K562 (cell line): ENCODE results near the gene CDKL4. TPM values are rescaled to one million over a fixed set of nuclear protein-coding genes. Genes with fewer than 3 reads are reported as not detected.

Experiments used
- ATF1 ChIP-seq, 2 experiments: fragments of 450-650 bp in 1 of 2; IDR thresholded peaks; 2 replicates each; pipeline ENCODE4 v1.6.1; 2016; ENCODE audit warnings: missing compliant biosample characterization in 1 of 2, missing genetic modification characterization in 1 of 2
- CXXC5 ChIP-seq: fragments of 250-450 bp; sonication (Bioruptor Pico); IDR thresholded peaks from 2 replicates; pipeline ENCODE4 v1.8.0; 2022; ENCODE audit warnings: inconsistent platforms, mild to moderate bottlenecking, moderate library complexity
- DACH1 ChIP-seq: fragments of 450-650 bp; IDR thresholded peaks from 2 replicates; pipeline ENCODE4 v1.6.1; 2018; ENCODE audit not compliant: partially characterized antibody
- EP400 ChIP-seq: fragments of 450-650 bp; IDR thresholded peaks from 2 replicates; pipeline ENCODE4 v1.6.1; 2017; ENCODE audit warnings: antibody characterized with exemption, mild to moderate bottlenecking, moderate library complexity
- IFI16 ChIP-seq: fragments of 250-450 bp; sonication (Bioruptor Pico); IDR thresholded peaks from 2 replicates; pipeline ENCODE4 v2.1.2; 2022; ENCODE audit warnings: mild to moderate bottlenecking, inconsistent platforms
- KDM1A ChIP-seq, 2 experiments: fragments of 450-650 bp; IDR thresholded peaks; 2 replicates each; pipeline ENCODE4 v1.6.1; 2016; ENCODE audit warnings: mild to moderate bottlenecking in 2 of 2
- KDM4B ChIP-seq, 2 experiments: fragments of 450-650 bp in 1 of 2; sonication (generic) in 1 of 2; IDR thresholded peaks; 2 replicates each; pipeline ENCODE4 v1.6.1; 2016 to 2017; ENCODE audit warnings: borderline replicate concordance in 2 of 2, antibody characterized with exemption in 1 of 2, low read depth in 1 of 2, mild to moderate bottlenecking in 1 of 2
- KLF1 ChIP-seq: fragments of 450-650 bp; IDR thresholded peaks from 2 replicates; pipeline ENCODE4 v1.6.1; 2016; ENCODE audit warnings: missing genetic modification characterization, missing compliant biosample characterization
- LEF1 ChIP-seq: fragments of 450-650 bp; IDR thresholded peaks from 2 replicates; pipeline ENCODE4 v1.6.1; 2016; ENCODE audit warnings: mild to moderate bottlenecking
- MYC ChIP-seq, 2 experiments: fragments of 250-450 bp in 1 of 2; sonication (Bioruptor Pico) in 1 of 2; IDR thresholded peaks; 2 replicates each; pipeline versions ENCODE4 v1.5.1 to v1.6.1; 2012 to 2021; ENCODE audit warnings: low read depth in 2 of 2, borderline replicate concordance in 1 of 2, improper control_type of control experiment in 1 of 2, low read length in 1 of 2, mild to moderate bottlenecking in 1 of 2, moderate library complexity in 1 of 2
- MYNN ChIP-seq, 2 experiments: sonication (generic); formaldehyde crosslinking in 1 of 2; IDR thresholded peaks; 2 replicates each; pipeline versions ENCODE4 v1.5.0 to v1.6.1; 2016 to 2020; ENCODE audit warnings: antibody characterized with exemption in 1 of 2, missing genetic modification reagents in 1 of 2
- NCOA4 ChIP-seq: fragments of 450-650 bp; IDR thresholded peaks from 2 replicates; pipeline ENCODE4 v1.6.1; 2018; ENCODE audit warnings: mild to moderate bottlenecking; ENCODE audit not compliant: partially characterized antibody
- NEUROD1 ChIP-seq: fragments of 150-350 bp; IDR thresholded peaks from 2 replicates; pipeline ENCODE4 v1.6.1; 2014; ENCODE audit warnings: borderline replicate concordance, low read length, low read depth; ENCODE audit not compliant: partially characterized antibody
- SMAD2 ChIP-seq: fragments of 150-350 bp; IDR thresholded peaks from 2 replicates; pipeline ENCODE4 v1.6.1; 2014; ENCODE audit warnings: low read depth, mild to moderate bottlenecking, low read length
- TAF7 ChIP-seq: fragments of 450-650 bp; IDR thresholded peaks from 2 replicates; pipeline ENCODE4 v1.6.1; 2016; ENCODE audit warnings: missing genetic modification characterization, missing compliant biosample characterization
- TARDBP ChIP-seq: fragments of 450-650 bp; IDR thresholded peaks from 2 replicates; pipeline ENCODE4 v1.6.1; 2016
- TBP ChIP-seq: optimal IDR thresholded peaks from 2 replicates; pipeline ENCODE3; 2011; ENCODE audit warnings: low read depth, low read length, improper control_type of control experiment
- TFAP4 ChIP-seq: sonication (generic); formaldehyde crosslinking; IDR thresholded peaks from 2 replicates; pipeline ENCODE4 v1.8.0; 2022; ENCODE audit warnings: missing genetic modification reagents, mild to moderate bottlenecking, moderate library complexity, borderline replicate concordance
- ZFP1 ChIP-seq: fragments of 450-650 bp; formaldehyde crosslinking; IDR thresholded peaks from 2 replicates; pipeline ENCODE4 v1.4.0; 2020; ENCODE audit warnings: mild to moderate bottlenecking, mixed read lengths
- ZNF253 ChIP-seq: fragments of 250-450 bp; sonication (Bioruptor Pico); conservative IDR thresholded peaks from 2 replicates; pipeline ENCODE4 v1.6.1; 2021; ENCODE audit warnings: mild to moderate bottlenecking
- ZNF41 ChIP-seq: fragments of 250-450 bp; sonication (Bioruptor Pico); conservative IDR thresholded peaks from 2 replicates; pipeline ENCODE4 v1.4.0; 2020; ENCODE audit warnings: mild to moderate bottlenecking
- polyA plus RNA-seq, 8 experiments: library from polyadenylated mRNA; depleted of rRNA in 4 of 8; stranded (reverse) in 5 of 8; unstranded in 3 of 8; fragments of >200 nt; fragmentation: Nextera tagmentation in 2 of 8; fragmentation: Illumina TruSeq in 1 of 8; extraction: Ambion mirVana in 2 of 8; extraction: Trizol in 1 of 8; gene quantifications; 2 replicates each; pipeline versions ENCODE4 v1.2.1 to v1.2.3, GENCODE V29; 2011 to 2014; ENCODE audit warnings: inconsistent platforms in 1 of 8, missing spikeins in 1 of 8
- total RNA-seq, 7 experiments: library from RNA; depleted of rRNA in 6 of 7; stranded (reverse); fragments of >200 nt in 6 of 7; fragmentation: Illumina TruSeq in 2 of 7; extraction: Trizol in 2 of 7; gene quantifications; 2 replicates each; pipeline versions ENCODE4 v1.2.1 to v1.2.3, GENCODE V29; 2011 to 2021; ENCODE audit warnings: low replicate concordance in 1 of 7
- TF ChIP-seq, protein P1 (sequence below): fragments of 450-650 bp; formaldehyde crosslinking; IDR thresholded peaks from 2 replicates; pipeline ENCODE4 v1.4.0; 2020; ENCODE audit warnings: mild to moderate bottlenecking, moderate library complexity
- TF ChIP-seq, protein P2 (sequence below), 2 experiments: fragments of 450-650 bp; IDR thresholded peaks; 2 replicates each; pipeline ENCODE4 v1.6.1; 2016
- TF ChIP-seq, protein P3 (sequence below): fragments of 450-650 bp; IDR thresholded peaks from 2 replicates; pipeline ENCODE4 v1.6.1; 2016; ENCODE audit warnings: low read depth, mild to moderate bottlenecking, moderate library complexity

The CDKL4 gene
- total and polyA plus RNA-seq, 9 of the 15 experiments (the other 6 are each of a cell fraction or from before 2014, with no cell fraction given): not detected

GRCh38 chr2:39141334-39142271 lies 102.2 kb downstream of the CDKL4 start (continued):
- TF ChIP-seq, protein P1, sequence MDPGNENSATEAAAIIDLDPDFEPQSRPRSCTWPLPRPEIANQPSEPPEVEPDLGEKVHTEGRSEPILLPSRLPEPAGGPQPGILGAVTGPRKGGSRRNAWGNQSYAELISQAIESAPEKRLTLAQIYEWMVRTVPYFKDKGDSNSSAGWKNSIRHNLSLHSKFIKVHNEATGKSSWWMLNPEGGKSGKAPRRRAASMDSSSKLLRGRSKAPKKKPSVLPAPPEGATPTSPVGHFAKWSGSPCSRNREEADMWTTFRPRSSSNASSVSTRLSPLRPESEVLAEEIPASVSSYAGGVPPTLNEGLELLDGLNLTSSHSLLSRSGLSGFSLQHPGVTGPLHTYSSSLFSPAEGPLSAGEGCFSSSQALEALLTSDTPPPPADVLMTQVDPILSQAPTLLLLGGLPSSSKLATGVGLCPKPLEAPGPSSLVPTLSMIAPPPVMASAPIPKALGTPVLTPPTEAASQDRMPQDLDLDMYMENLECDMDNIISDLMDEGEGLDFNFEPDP (CRISPR knock-in tag): no peak
- TF ChIP-seq EP400 (peak; percentile 25; the same call in 1 of the 2 replicates), NCOA4 (no peak), LEF1 (peak; percentile 69), DACH1 (peak; percentile 10), SMAD2 (no peak), ATF1 (CRISPR knock-in tag; IDR thresholded peaks at IDR 0.05) (no peak), ATF1 (tag; IDR thresholded peaks at IDR 0.05) (peak; percentile 45), MYNN (IDR thresholded peaks at IDR 0.05) (no peak), MYNN (CRISPR knock-in tag; IDR thresholded peaks at IDR 0.05) (no peak), TARDBP (no peak), TBP (peak; percentile 36), KDM1A (IDR thresholded peaks at IDR 0.05) (peak in 1 of 2 experiments; percentile 78; a peak in 3 of 4 replicates), CXXC5 (peak; percentile 89), KLF1 (peak; percentile 43; the same call in 1 of the 2 replicates), ZNF253 (CRISPR knock-in tag) (no peak), IFI16 (no peak), NEUROD1 (peak; percentile 27), ZFP1 (CRISPR knock-in tag) (no peak), TFAP4 (CRISPR knock-in tag) (no peak), TAF7 (tag) (no peak), MYC (IDR thresholded peaks at IDR 0.05; ENCODE audit: low read depth, low read length) (0 out of 2 replicates have a peak, but pooled peaks have one; percentile 10), MYC (CRISPR knock-in tag; IDR thresholded peaks at IDR 0.05; ENCODE audit: borderline replicate concordance, low read depth) (no peak), ZNF41 (CRISPR knock-in tag) (no peak), KDM4B (IDR thresholded peaks at IDR 0.05; ENCODE audit: borderline replicate concordance in 2 of 2, low read depth in 1 of 2) (no peak)
- TF ChIP-seq, protein P2, sequence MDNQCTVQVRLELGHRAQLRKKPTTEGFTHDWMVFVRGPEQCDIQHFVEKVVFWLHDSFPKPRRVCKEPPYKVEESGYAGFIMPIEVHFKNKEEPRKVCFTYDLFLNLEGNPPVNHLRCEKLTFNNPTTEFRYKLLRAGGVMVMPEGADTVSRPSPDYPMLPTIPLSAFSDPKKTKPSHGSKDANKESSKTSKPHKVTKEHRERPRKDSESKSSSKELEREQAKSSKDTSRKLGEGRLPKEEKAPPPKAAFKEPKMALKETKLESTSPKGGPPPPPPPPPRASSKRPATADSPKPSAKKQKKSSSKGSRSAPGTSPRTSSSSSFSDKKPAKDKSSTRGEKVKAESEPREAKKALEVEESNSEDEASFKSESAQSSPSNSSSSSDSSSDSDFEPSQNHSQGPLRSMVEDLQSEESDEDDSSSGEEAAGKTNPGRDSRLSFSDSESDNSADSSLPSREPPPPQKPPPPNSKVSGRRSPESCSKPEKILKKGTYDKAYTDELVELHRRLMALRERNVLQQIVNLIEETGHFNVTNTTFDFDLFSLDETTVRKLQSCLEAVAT (IDR thresholded peaks at IDR 0.05): peak in 1 of 2 experiments; percentile 98; a peak in 2 of 4 replicates
- TF ChIP-seq, protein P3, sequence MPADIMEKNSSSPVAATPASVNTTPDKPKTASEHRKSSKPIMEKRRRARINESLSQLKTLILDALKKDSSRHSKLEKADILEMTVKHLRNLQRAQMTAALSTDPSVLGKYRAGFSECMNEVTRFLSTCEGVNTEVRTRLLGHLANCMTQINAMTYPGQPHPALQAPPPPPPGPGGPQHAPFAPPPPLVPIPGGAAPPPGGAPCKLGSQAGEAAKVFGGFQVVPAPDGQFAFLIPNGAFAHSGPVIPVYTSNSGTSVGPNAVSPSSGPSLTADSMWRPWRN: no peak
